ENCODE data around the gene NPSR1.
A peak's percentile ranks its signal among the peaks of the same experiment; 100 is the strongest.

- TF ChIP-seq MAX (IDR thresholded peaks at IDR 0.05; ENCODE audit: low read depth, low read length) (no peak), POLR2A (IDR thresholded peaks at IDR 0.05; ENCODE audit: extremely low read depth, insufficient read length) (no peak)
- TF ChIP-seq, protein P1, sequence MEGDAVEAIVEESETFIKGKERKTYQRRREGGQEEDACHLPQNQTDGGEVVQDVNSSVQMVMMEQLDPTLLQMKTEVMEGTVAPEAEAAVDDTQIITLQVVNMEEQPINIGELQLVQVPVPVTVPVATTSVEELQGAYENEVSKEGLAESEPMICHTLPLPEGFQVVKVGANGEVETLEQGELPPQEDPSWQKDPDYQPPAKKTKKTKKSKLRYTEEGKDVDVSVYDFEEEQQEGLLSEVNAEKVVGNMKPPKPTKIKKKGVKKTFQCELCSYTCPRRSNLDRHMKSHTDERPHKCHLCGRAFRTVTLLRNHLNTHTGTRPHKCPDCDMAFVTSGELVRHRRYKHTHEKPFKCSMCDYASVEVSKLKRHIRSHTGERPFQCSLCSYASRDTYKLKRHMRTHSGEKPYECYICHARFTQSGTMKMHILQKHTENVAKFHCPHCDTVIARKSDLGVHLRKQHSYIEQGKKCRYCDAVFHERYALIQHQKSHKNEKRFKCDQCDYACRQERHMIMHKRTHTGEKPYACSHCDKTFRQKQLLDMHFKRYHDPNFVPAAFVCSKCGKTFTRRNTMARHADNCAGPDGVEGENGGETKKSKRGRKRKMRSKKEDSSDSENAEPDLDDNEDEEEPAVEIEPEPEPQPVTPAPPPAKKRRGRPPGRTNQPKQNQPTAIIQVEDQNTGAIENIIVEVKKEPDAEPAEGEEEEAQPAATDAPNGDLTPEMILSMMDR (IDR thresholded peaks at IDR 0.05; ENCODE audit: low read depth, low read length) = peak; percentile 89
Measured at GRCh38 chr7:34823650-34824258, 165.7 kb downstream of the NPSR1 start.
